Suprapubic skin (tissue), 3 donors: ENCODE results near the gene TRRAP.

Source experiments
- POLR2AphosphoS5 ChIP-seq, 3 donors: sonication (generic); formaldehyde crosslinking; IDR thresholded peaks; one replicate each; pipeline ENCODE4 v1.6.1; 2017; ENCODE audit warnings: antibody characterized with exemption in 3 of 3
- TF ChIP-seq, protein P1 (sequence below), 2 donors: fragments of 200-600 bp in 1 of 2; fragments of 450-650 bp in 1 of 2; sonication (generic) in 1 of 2; IDR thresholded peaks; one replicate each; pipeline ENCODE4 v1.5.1; 2016 to 2019; ENCODE audit warnings: antibody characterized with exemption in 2 of 2, mild to moderate bottlenecking in 1 of 2, moderate library complexity in 1 of 2

DNA sequence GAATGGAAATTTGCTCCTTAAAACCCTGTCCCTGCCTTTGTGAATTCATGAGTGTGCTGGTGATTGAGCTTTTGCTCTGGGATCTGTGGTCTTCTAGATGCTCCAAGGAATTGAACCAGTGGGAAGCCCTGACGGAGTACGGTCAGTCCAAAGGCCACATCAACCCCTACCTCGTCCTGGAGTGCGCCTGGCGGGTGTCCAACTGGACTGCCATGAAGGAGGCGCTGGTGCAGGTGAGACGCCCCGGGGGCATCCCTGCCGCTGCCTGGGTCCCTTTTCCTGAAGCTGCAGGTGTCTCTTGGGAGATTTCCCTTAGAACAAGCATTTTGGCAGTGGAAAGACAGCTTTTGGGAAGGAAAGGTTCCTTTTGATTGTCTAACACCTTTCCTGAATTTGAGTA is 100.3 kb downstream of the TRRAP start:
- TF ChIP-seq, protein P1, sequence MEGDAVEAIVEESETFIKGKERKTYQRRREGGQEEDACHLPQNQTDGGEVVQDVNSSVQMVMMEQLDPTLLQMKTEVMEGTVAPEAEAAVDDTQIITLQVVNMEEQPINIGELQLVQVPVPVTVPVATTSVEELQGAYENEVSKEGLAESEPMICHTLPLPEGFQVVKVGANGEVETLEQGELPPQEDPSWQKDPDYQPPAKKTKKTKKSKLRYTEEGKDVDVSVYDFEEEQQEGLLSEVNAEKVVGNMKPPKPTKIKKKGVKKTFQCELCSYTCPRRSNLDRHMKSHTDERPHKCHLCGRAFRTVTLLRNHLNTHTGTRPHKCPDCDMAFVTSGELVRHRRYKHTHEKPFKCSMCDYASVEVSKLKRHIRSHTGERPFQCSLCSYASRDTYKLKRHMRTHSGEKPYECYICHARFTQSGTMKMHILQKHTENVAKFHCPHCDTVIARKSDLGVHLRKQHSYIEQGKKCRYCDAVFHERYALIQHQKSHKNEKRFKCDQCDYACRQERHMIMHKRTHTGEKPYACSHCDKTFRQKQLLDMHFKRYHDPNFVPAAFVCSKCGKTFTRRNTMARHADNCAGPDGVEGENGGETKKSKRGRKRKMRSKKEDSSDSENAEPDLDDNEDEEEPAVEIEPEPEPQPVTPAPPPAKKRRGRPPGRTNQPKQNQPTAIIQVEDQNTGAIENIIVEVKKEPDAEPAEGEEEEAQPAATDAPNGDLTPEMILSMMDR (IDR thresholded peaks at IDR 0.05), result no peak
- no peak for TF ChIP-seq POLR2AphosphoS5 (IDR thresholded peaks at IDR 0.05)
